ENCODE data around the gene ATP8B4.

ATP8B4 gene

DNA sequence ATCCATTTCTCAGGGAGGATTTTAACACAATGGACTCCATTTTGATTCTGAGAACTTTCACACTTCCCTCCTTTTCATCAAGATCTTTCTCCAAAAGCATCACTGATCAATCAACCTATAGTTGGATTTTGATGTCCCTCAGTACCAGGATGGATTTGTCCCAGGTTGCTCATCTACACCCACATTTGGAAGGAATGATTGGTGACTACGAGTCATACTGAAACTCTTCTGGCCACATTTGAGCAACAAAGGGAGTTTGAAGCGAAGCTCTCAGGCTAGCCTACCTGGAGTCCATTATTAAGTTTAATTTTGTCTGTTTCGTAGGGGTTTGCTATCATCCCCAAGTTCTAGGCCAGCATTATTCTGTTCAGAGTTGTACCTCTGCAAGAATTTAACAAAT is 31.3 kb upstream of the ATP8B4 start:
- Histone ChIP-seq H3K27me3 (ENCODE audit: control insufficient read depth, insufficient read depth, low read length) (no peaks in the 10 kb centered on the region), H3K4me3 (ENCODE audit: low read depth, low read length) (no peak overlapping the region), H3K36me3 (ENCODE audit: control insufficient read depth, insufficient read depth, low read length) (no peaks in the 10 kb centered on the region), H3K9ac (ENCODE audit: low read length) (no peak overlapping the region), H3K4me1 (ENCODE audit: control insufficient read depth, insufficient read depth, low read length) (no peaks in the 10 kb centered on the region), H3K9me3 (ENCODE audit: control insufficient read depth, insufficient read depth, low read depth, low read length) (no peaks in the 10 kb centered on the region), H3K27ac (ENCODE audit: low read depth, low read length) (no peak overlapping the region)

GRCh38 chr15:50149090-50149489 is 30.1 kb upstream of the ATP8B4 start:
- no peaks in the 10 kb centered on the region for H3K27me3 ChIP-seq (ENCODE audit: control insufficient read depth, insufficient read depth, low read length)
- H3K4me1 ChIP-seq (ENCODE audit: control insufficient read depth, insufficient read depth, low read length): 0 out of 2 replicates have a peak, but pooled peaks cover 2% of the 10 kb centered on the region
- no peaks in the 10 kb centered on the region for H3K36me3 ChIP-seq (ENCODE audit: control insufficient read depth, insufficient read depth, low read length)
- no peak overlapping the region for H3K27ac ChIP-seq (ENCODE audit: low read depth, low read length)
- no peak overlapping the region for H3K9ac ChIP-seq (ENCODE audit: low read length)
- no peak overlapping the region for H3K4me3 ChIP-seq (ENCODE audit: low read depth, low read length)
- no peaks in the 10 kb centered on the region for H3K9me3 ChIP-seq (ENCODE audit: control insufficient read depth, insufficient read depth, low read depth, low read length)

DNA sequence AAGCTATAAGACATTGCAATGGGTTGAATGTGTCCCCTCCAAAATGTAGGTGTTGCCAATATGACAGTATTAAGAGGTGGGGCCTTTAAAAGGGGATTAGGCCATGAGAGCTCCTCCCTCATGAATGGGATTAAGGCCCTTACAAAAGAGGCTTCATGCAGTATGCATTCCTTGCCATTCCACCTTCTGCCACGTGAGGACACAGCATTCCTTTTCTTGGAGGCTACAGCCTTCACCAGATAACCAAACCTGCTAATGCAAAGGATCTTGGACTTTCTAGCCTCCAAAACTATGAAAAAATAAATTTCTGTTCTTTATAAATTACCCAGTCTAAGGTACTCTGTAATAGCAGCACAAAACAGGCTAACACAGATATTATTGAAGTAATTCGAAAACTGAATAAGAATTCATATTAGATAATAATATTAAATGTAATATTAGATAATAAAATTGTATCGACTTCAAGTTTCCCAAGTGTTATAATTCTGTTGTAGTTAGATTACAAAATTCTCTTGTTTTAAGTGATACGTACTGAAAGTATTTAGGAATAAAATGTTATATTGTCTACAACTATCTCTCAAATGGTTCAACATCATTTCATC is 29.4 kb upstream of the ATP8B4 start:
- no peak overlapping the region for H3K4me3 ChIP-seq (ENCODE audit: low read depth, low read length)
- H3K9me3 ChIP-seq (ENCODE audit: control insufficient read depth, insufficient read depth, low read depth, low read length): no peaks in the 10 kb centered on the region
- no peak overlapping the region for H3K27ac ChIP-seq (ENCODE audit: low read depth, low read length)
- no peak overlapping the region for H3K9ac ChIP-seq (ENCODE audit: low read length)
- no peaks in the 10 kb centered on the region for H3K27me3 ChIP-seq (ENCODE audit: control insufficient read depth, insufficient read depth, low read length)
- H3K4me1 ChIP-seq (ENCODE audit: control insufficient read depth, insufficient read depth, low read length): 0 out of 2 replicates have a peak, but pooled peaks cover 2% of the 10 kb centered on the region
- H3K36me3 ChIP-seq (ENCODE audit: control insufficient read depth, insufficient read depth, low read length): no peaks in the 10 kb centered on the region

- H3K4me3 ChIP-seq (ENCODE audit: low read depth, low read length): no peak overlapping the region
- H3K4me1 ChIP-seq (ENCODE audit: control insufficient read depth, insufficient read depth, low read length): 0 out of 2 replicates have a peak, but pooled peaks cover 2% of the 10 kb centered on the region
- H3K9ac ChIP-seq (ENCODE audit: low read length): no peak overlapping the region
- H3K9me3 ChIP-seq (ENCODE audit: control insufficient read depth, insufficient read depth, low read depth, low read length): no peaks in the 10 kb centered on the region
- no peaks in the 10 kb centered on the region for H3K36me3 ChIP-seq (ENCODE audit: control insufficient read depth, insufficient read depth, low read length)
- no peak overlapping the region for H3K27ac ChIP-seq (ENCODE audit: low read depth, low read length)
- H3K27me3 ChIP-seq (ENCODE audit: control insufficient read depth, insufficient read depth, low read length): no peaks in the 10 kb centered on the region
These were observed 27.6 kb upstream of the ATP8B4 start for GRCh38 chr15:50146632-50147031.

GRCh38 chr15:50145451-50145872 is 26.4 kb upstream of the ATP8B4 start:
- H3K27me3 ChIP-seq (ENCODE audit: control insufficient read depth, insufficient read depth, low read length): no peaks in the 10 kb centered on the region
- 0 out of 2 replicates have a peak, but pooled peaks cover 2% of the 10 kb centered on the region for H3K4me1 ChIP-seq (ENCODE audit: control insufficient read depth, insufficient read depth, low read length)
- no peak overlapping the region for H3K9ac ChIP-seq (ENCODE audit: low read length)
- H3K9me3 ChIP-seq (ENCODE audit: control insufficient read depth, insufficient read depth, low read depth, low read length): no peaks in the 10 kb centered on the region
- H3K36me3 ChIP-seq (ENCODE audit: control insufficient read depth, insufficient read depth, low read length): no peaks in the 10 kb centered on the region
- no peak overlapping the region for H3K27ac ChIP-seq (ENCODE audit: low read depth, low read length)
- no peak overlapping the region for H3K4me3 ChIP-seq (ENCODE audit: low read depth, low read length)

- Histone ChIP-seq H3K27me3 (ENCODE audit: control insufficient read depth, insufficient read depth, low read length) (no peaks in the 10 kb centered on the region), H3K4me1 (ENCODE audit: control insufficient read depth, insufficient read depth, low read length) (0 out of 2 replicates have a peak, but pooled peaks cover 2% of the 10 kb centered on the region), H3K9ac (ENCODE audit: low read length) (no peak overlapping the region), H3K9me3 (ENCODE audit: control insufficient read depth, insufficient read depth, low read depth, low read length) (no peaks in the 10 kb centered on the region), H3K27ac (ENCODE audit: low read depth, low read length) (0 out of 2 replicates have a peak overlapping the region, but pooled peaks have one; percentile 19), H3K36me3 (ENCODE audit: control insufficient read depth, insufficient read depth, low read length) (no peaks in the 10 kb centered on the region), H3K4me3 (ENCODE audit: low read depth, low read length) (no peak overlapping the region)
These were observed 25.5 kb upstream of the ATP8B4 start for GRCh38 chr15:50144341-50145120.

GRCh38 chr15:50143255-50143860 is 24.3 kb upstream of the ATP8B4 start:
- no peaks in the 10 kb centered on the region for H3K27me3 ChIP-seq (ENCODE audit: control insufficient read depth, insufficient read depth, low read length)
- H3K27ac ChIP-seq (ENCODE audit: low read depth, low read length): no peak overlapping the region
- 0 out of 2 replicates have a peak, but pooled peaks cover 2% of the 10 kb centered on the region for H3K4me1 ChIP-seq (ENCODE audit: control insufficient read depth, insufficient read depth, low read length)
- H3K4me3 ChIP-seq (ENCODE audit: low read depth, low read length): no peak overlapping the region
- no peaks in the 10 kb centered on the region for H3K9me3 ChIP-seq (ENCODE audit: control insufficient read depth, insufficient read depth, low read depth, low read length)
- H3K9ac ChIP-seq (ENCODE audit: low read length): no peak overlapping the region
- H3K36me3 ChIP-seq (ENCODE audit: control insufficient read depth, insufficient read depth, low read length): no peaks in the 10 kb centered on the region

- no peaks in the 10 kb centered on the region for H3K27me3 ChIP-seq (ENCODE audit: control insufficient read depth, insufficient read depth, low read length)
- H3K4me3 ChIP-seq (ENCODE audit: low read depth, low read length): no peak overlapping the region
- no peaks in the 10 kb centered on the region for H3K36me3 ChIP-seq (ENCODE audit: control insufficient read depth, insufficient read depth, low read length)
- H3K9ac ChIP-seq (ENCODE audit: low read length): no peak overlapping the region
- H3K27ac ChIP-seq (ENCODE audit: low read depth, low read length): no peak overlapping the region
- peaks cover 6% of the 10 kb centered on the region for H3K4me1 ChIP-seq (ENCODE audit: control insufficient read depth, insufficient read depth, low read length)
- no peaks in the 10 kb centered on the region for H3K9me3 ChIP-seq (ENCODE audit: control insufficient read depth, insufficient read depth, low read depth, low read length)
These were observed 22.8 kb upstream of the ATP8B4 start for GRCh38 chr15:50141856-50142255.

- Histone ChIP-seq H3K27ac (ENCODE audit: low read depth, low read length) (no peak overlapping the region), H3K9ac (ENCODE audit: low read length) (no peak overlapping the region), H3K27me3 (ENCODE audit: control insufficient read depth, insufficient read depth, low read length) (no peaks in the 10 kb centered on the region), H3K4me1 (ENCODE audit: control insufficient read depth, insufficient read depth, low read length) (peaks cover 6% of the 10 kb centered on the region), H3K9me3 (ENCODE audit: control insufficient read depth, insufficient read depth, low read depth, low read length) (no peaks in the 10 kb centered on the region), H3K36me3 (ENCODE audit: control insufficient read depth, insufficient read depth, low read length) (no peaks in the 10 kb centered on the region), H3K4me3 (ENCODE audit: low read depth, low read length) (no peak overlapping the region)
These were observed 21.9 kb upstream of the ATP8B4 start for GRCh38 chr15:50140983-50141382.

DNA sequence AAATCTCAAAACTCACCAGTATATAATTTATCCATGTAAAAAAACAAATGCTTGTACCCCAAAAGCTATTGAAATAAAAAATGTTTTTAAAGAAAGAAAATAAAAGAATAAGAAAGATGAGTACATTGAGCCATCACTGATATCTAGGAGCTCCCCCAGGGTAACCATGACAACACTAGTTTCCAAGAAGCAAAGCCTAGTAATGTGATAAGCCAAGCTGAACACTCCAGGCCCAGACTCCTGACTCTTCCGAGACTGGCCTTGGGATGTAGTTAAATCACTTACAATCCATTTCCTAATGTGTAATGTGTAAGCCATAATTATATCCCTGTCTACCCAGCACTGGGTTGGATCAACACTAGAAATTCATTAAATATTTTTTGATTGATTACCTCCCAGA is 21.1 kb upstream of the ATP8B4 start:
- H3K27ac ChIP-seq (ENCODE audit: low read depth, low read length): no peak overlapping the region
- peaks cover 4% of the 10 kb centered on the region for H3K4me1 ChIP-seq (ENCODE audit: control insufficient read depth, insufficient read depth, low read length)
- no peaks in the 10 kb centered on the region for H3K36me3 ChIP-seq (ENCODE audit: control insufficient read depth, insufficient read depth, low read length)
- H3K27me3 ChIP-seq (ENCODE audit: control insufficient read depth, insufficient read depth, low read length): no peaks in the 10 kb centered on the region
- H3K9ac ChIP-seq (ENCODE audit: low read length): no peak overlapping the region
- no peaks in the 10 kb centered on the region for H3K9me3 ChIP-seq (ENCODE audit: control insufficient read depth, insufficient read depth, low read depth, low read length)
- no peak overlapping the region for H3K4me3 ChIP-seq (ENCODE audit: low read depth, low read length)

GRCh38 chr15:50138391-50138790 is 19.4 kb upstream of the ATP8B4 start:
- Histone ChIP-seq H3K36me3 (ENCODE audit: control insufficient read depth, insufficient read depth, low read length) (no peaks in the 10 kb centered on the region), H3K27ac (ENCODE audit: low read depth, low read length) (no peak overlapping the region), H3K4me3 (ENCODE audit: low read depth, low read length) (no peak overlapping the region), H3K27me3 (ENCODE audit: control insufficient read depth, insufficient read depth, low read length) (no peaks in the 10 kb centered on the region), H3K9ac (ENCODE audit: low read length) (no peak overlapping the region), H3K4me1 (ENCODE audit: control insufficient read depth, insufficient read depth, low read length) (peaks cover 10% of the 10 kb centered on the region), H3K9me3 (ENCODE audit: control insufficient read depth, insufficient read depth, low read depth, low read length) (no peaks in the 10 kb centered on the region)
